H9 (cell line): ENCODE results near the gene KIF19. TPM values are rescaled to one million over a fixed set of nuclear protein-coding genes. Genes with fewer than 3 reads are reported as not detected.
A peak's percentile ranks its signal among the peaks of the same experiment; 100 is the strongest.

Experiments
- DNase-seq: peaks from one replicate; pipeline ENCODE4 v3.0.0-alpha.2; 2017
- H2AFZ ChIP-seq: one replicate; pipeline ENCODE4 v1.6.1; 2013; ENCODE audit warnings: mild to moderate bottlenecking, low read length, control low read depth, moderate library complexity
- H2AK5ac ChIP-seq: 2 replicates; pipeline ENCODE4 v1.6.1; 2013; ENCODE audit warnings: low read length, control low read depth, mixed read lengths; ENCODE audit not compliant: insufficient read length
- H2BK120ac ChIP-seq: one replicate; pipeline ENCODE4 v1.6.1; 2013; ENCODE audit warnings: low read depth, mild to moderate bottlenecking, low read length, control low read depth, inconsistent platforms; ENCODE audit not compliant: poor library complexity, severe bottlenecking
- H2BK12ac ChIP-seq: 2 replicates; pipeline ENCODE4 v1.6.1; 2013; ENCODE audit warnings: low read length, control low read depth, mixed read lengths, low read depth; ENCODE audit not compliant: insufficient read length
- H2BK15ac ChIP-seq: 2 replicates; pipeline ENCODE4 v1.6.1; 2013; ENCODE audit warnings: low read depth, low read length, control low read depth
- H2BK20ac ChIP-seq: one replicate; pipeline ENCODE4 v1.6.1; 2013; ENCODE audit warnings: low read depth, mild to moderate bottlenecking, low read length, control low read depth, inconsistent platforms; ENCODE audit not compliant: poor library complexity, severe bottlenecking
- H2BK5ac ChIP-seq: 2 replicates; pipeline ENCODE4 v1.6.1; 2013; ENCODE audit warnings: low read length, control low read depth, mixed read lengths; ENCODE audit not compliant: insufficient read length
- H3K14ac ChIP-seq: 2 replicates; pipeline ENCODE4 v1.6.1; 2013; ENCODE audit warnings: low read length, control low read depth; ENCODE audit not compliant: insufficient read depth
- H3K18ac ChIP-seq: 2 replicates; pipeline ENCODE4 v1.6.1; 2013; ENCODE audit warnings: low read depth, mild to moderate bottlenecking, mixed read lengths, low read length, control low read depth; ENCODE audit not compliant: insufficient read length
- H3K23ac ChIP-seq: 2 replicates; pipeline ENCODE4 v1.6.1; 2013; ENCODE audit warnings: low read length, control low read depth, mixed read lengths, low read depth; ENCODE audit not compliant: insufficient read length
- H3K23me2 ChIP-seq: 2 replicates; pipeline ENCODE4 v1.6.1; 2013; ENCODE audit warnings: low read depth, mild to moderate bottlenecking, mixed read lengths, low read length, control low read depth; ENCODE audit not compliant: insufficient read length, poor library complexity, severe bottlenecking
- H3K27ac ChIP-seq: 2 replicates; pipeline ENCODE4 v1.5.1; 2013; ENCODE audit warnings: low read length, control low read depth, mixed read lengths, low read depth; ENCODE audit not compliant: insufficient read length
- H3K27me3 ChIP-seq: 2 replicates; pipeline ENCODE4 v1.6.1; 2013; ENCODE audit warnings: low read length, control low read depth, inconsistent platforms; ENCODE audit not compliant: insufficient read depth
- H3K4ac ChIP-seq: 2 replicates; pipeline ENCODE4 v1.6.1; 2013; ENCODE audit warnings: low read depth, mild to moderate bottlenecking, control low read depth, inconsistent platforms, low read length, moderate library complexity
- H3K4me1 ChIP-seq: 2 replicates; pipeline ENCODE4 v1.6.1; 2013; ENCODE audit warnings: low read length, control low read depth, inconsistent platforms; ENCODE audit not compliant: insufficient read depth
- H3K4me2 ChIP-seq: 2 replicates; pipeline ENCODE4 v1.6.1; 2013; ENCODE audit warnings: low read length, control low read depth, mixed read lengths; ENCODE audit not compliant: insufficient read length, insufficient read depth
- H3K56ac ChIP-seq: 2 replicates; pipeline ENCODE4 v1.6.1; 2013; ENCODE audit warnings: low read depth, mild to moderate bottlenecking, mixed read lengths, low read length, control low read depth; ENCODE audit not compliant: insufficient read length
- H3K79me1 ChIP-seq: 2 replicates; pipeline ENCODE4 v1.6.1; 2013; ENCODE audit warnings: low read depth, mild to moderate bottlenecking, moderate library complexity, low read length, control low read depth, inconsistent platforms; ENCODE audit not compliant: insufficient read depth, poor library complexity, severe bottlenecking
- H3K79me2 ChIP-seq: 2 replicates; pipeline ENCODE4 v1.6.1; 2013; ENCODE audit warnings: low read length, control low read depth, inconsistent platforms; ENCODE audit not compliant: insufficient read depth
- H3K9ac ChIP-seq: 2 replicates; pipeline ENCODE4 v1.6.1; 2013; ENCODE audit warnings: low read length, control low read depth, mixed read lengths; ENCODE audit not compliant: insufficient read length; ENCODE audit errors: extremely low read depth
- H3K9me3 ChIP-seq: one replicate; pipeline ENCODE4 v1.6.1; 2013; ENCODE audit warnings: low read depth, low read length, inconsistent platforms; ENCODE audit not compliant: control insufficient read depth
- H3T11ph ChIP-seq: one replicate; pipeline ENCODE4 v1.6.1; 2013; ENCODE audit warnings: mild to moderate bottlenecking, low read length, control low read depth, inconsistent platforms
- H4K20me1 ChIP-seq: one replicate; pipeline ENCODE4 v1.6.1; 2013; ENCODE audit not compliant: control insufficient read depth, insufficient read length, insufficient read depth
- H4K5ac ChIP-seq: 2 replicates; pipeline ENCODE4 v1.6.1; 2013; ENCODE audit warnings: low read depth, mild to moderate bottlenecking, mixed read lengths, low read length, control low read depth; ENCODE audit not compliant: insufficient read length
- H4K8ac ChIP-seq: replicated peaks from 2 replicates; pipeline ENCODE4 v1.6.1; 2013; ENCODE audit warnings: low read length, control low read depth, mixed read lengths, low read depth; ENCODE audit not compliant: insufficient read length
- H4K91ac ChIP-seq: 2 replicates; pipeline ENCODE4 v1.6.1; 2013; ENCODE audit warnings: low read depth, mild to moderate bottlenecking, moderate library complexity, mixed read lengths, low read length, control low read depth; ENCODE audit not compliant: insufficient read length
- H3K27ac Mint-ChIP-seq, 3 experiments: 2 replicates in 2 of 3; 3 replicates in 1 of 3; pipeline ENCODE4 v1.8.0; 2020 to 2021; ENCODE audit warnings: mixed read lengths in 3 of 3, mild to moderate bottlenecking in 1 of 3, moderate library complexity in 1 of 3
- H3K27me3 Mint-ChIP-seq: 2 replicates; pipeline ENCODE4 v1.8.0; 2021; ENCODE audit warnings: low read depth, mild to moderate bottlenecking, moderate library complexity, mixed read lengths
- H3K36me3 Mint-ChIP-seq, 3 experiments: 2 replicates in 2 of 3; 3 replicates in 1 of 3; pipeline ENCODE4 v1.8.0; 2020 to 2021; ENCODE audit warnings: low read depth in 3 of 3, mixed read lengths in 3 of 3; ENCODE audit not compliant: insufficient read depth in 1 of 3
- H3K4me1 Mint-ChIP-seq, 2 experiments: 2 replicates each; pipeline ENCODE4 v1.8.0; 2020; ENCODE audit warnings: mixed read lengths in 2 of 2
- H3K4me3 Mint-ChIP-seq, 2 experiments: 2 replicates in 1 of 2; 3 replicates in 1 of 2; pipeline ENCODE4 v1.8.0; 2020 to 2021; ENCODE audit warnings: mild to moderate bottlenecking in 2 of 2, mixed read lengths in 2 of 2, moderate library complexity in 1 of 2
- H3K9me3 Mint-ChIP-seq, 2 experiments: 2 replicates in 1 of 2; 3 replicates in 1 of 2; pipeline ENCODE4 v1.8.0; 2020; ENCODE audit warnings: mild to moderate bottlenecking in 2 of 2, mixed read lengths in 2 of 2, moderate library complexity in 1 of 2
- WGBS: extraction: QIAGEN DNeasy Blood & Tissue Kit; methylation state at CpG from one replicate; pipeline ENCODE4 v1.1.7; 2013; ENCODE audit warnings: missing lambda C conversion rate, low lambda C conversion rate, mixed read lengths; ENCODE audit not compliant: insufficient read length; ENCODE audit errors: extremely low coverage; 5-methylcytosine and 5-hydroxymethylcytosine counted together
- total RNA-seq: library from RNA; stranded (reverse); gene quantifications from 2 replicates; pipeline ENCODE4 v1.2.1, GENCODE V29; 2021
- TF ChIP-seq, protein P1 (sequence below): fragments of 200-600 bp; sonication (generic); conservative IDR thresholded peaks from 3 replicates; pipeline ENCODE4 v1.8.0; 2021; ENCODE audit warnings: antibody characterized with exemption, mild to moderate bottlenecking

The KIF19 gene
- total RNA-seq, 1 experiment from 2014 or later: 0.13 TPM

- H4K20me1 ChIP-seq: no peaks in the 10 kb centered on the region
- TF ChIP-seq, protein P1, sequence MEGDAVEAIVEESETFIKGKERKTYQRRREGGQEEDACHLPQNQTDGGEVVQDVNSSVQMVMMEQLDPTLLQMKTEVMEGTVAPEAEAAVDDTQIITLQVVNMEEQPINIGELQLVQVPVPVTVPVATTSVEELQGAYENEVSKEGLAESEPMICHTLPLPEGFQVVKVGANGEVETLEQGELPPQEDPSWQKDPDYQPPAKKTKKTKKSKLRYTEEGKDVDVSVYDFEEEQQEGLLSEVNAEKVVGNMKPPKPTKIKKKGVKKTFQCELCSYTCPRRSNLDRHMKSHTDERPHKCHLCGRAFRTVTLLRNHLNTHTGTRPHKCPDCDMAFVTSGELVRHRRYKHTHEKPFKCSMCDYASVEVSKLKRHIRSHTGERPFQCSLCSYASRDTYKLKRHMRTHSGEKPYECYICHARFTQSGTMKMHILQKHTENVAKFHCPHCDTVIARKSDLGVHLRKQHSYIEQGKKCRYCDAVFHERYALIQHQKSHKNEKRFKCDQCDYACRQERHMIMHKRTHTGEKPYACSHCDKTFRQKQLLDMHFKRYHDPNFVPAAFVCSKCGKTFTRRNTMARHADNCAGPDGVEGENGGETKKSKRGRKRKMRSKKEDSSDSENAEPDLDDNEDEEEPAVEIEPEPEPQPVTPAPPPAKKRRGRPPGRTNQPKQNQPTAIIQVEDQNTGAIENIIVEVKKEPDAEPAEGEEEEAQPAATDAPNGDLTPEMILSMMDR: no peak
- no peaks in the 10 kb centered on the region for H3K27me3 ChIP-seq
- no peak overlapping the region for H3K56ac ChIP-seq
- no peak overlapping the region for H4K8ac ChIP-seq
- H3K36me3 Mint-ChIP-seq: no peaks in the 10 kb centered on the region
- DNase-seq: no peak
- peaks cover 45 to 48% of the 10 kb centered on the region in 2 experiments for H3K4me1 Mint-ChIP-seq
- no peak overlapping the region for H3K23ac ChIP-seq
- H4K91ac ChIP-seq: no peak overlapping the region
- no peak overlapping the region for H3K27ac ChIP-seq
- no CpG with 5 or more reads among the region's 2 CpGs for WGBS
- no peak overlapping the region for H2BK120ac ChIP-seq
- H2BK15ac ChIP-seq: no peak overlapping the region
- no peaks in the 10 kb centered on the region for H3K9me3 ChIP-seq
- H4K5ac ChIP-seq: no peak overlapping the region
- H3K27ac Mint-ChIP-seq: peak overlapping the region in 1 of 3 experiments; percentile 62; a peak in 2 of 7 replicates
- no peaks in the 10 kb centered on the region for H3K9me3 Mint-ChIP-seq
- no peak overlapping the region for H3K9ac ChIP-seq
- no peak overlapping the region for H2BK20ac ChIP-seq
- H2AFZ ChIP-seq: no peak overlapping the region
- no peak overlapping the region for H3K4ac ChIP-seq
- H3K14ac ChIP-seq: no peak overlapping the region
- no peaks in the 10 kb centered on the region for H3K79me2 ChIP-seq
- no peaks in the 10 kb centered on the region for H3K4me1 ChIP-seq
- H2BK12ac ChIP-seq: no peak overlapping the region
- H3K4me3 Mint-ChIP-seq: no peak overlapping the region; a peak in 1 of 5 replicates
- H3T11ph ChIP-seq: no peak overlapping the region
- H2BK5ac ChIP-seq: no peak overlapping the region
- no peak overlapping the region for H2AK5ac ChIP-seq
- no peaks in the 10 kb centered on the region for H3K23me2 ChIP-seq
- no peak overlapping the region for H3K18ac ChIP-seq
- H3K27me3 Mint-ChIP-seq: peaks cover 33% of the 10 kb centered on the region
- H3K79me1 ChIP-seq: no peaks in the 10 kb centered on the region
- no peak overlapping the region for H3K4me2 ChIP-seq
Measured at GRCh38 chr17:74334393-74335039, 8.5 kb downstream of the KIF19 start.
